Peyer's patch (tissue), 4 donors: Measurements from ENCODE around the gene RTL5. TPM values are rescaled to one million over a fixed set of nuclear protein-coding genes. Genes with fewer than 3 reads are reported as not detected.

Experiments used
- DNase-seq, 3 donors: peaks; one replicate each; pipeline ENCODE4 v3.0.0-alpha.2; 2017 to 2019
- H3K27ac ChIP-seq, 4 donors: fragments of 200-600 bp; sonication (generic); one replicate each; pipeline ENCODE4 v1.5.1; 2016 to 2019
- H3K27me3 ChIP-seq, 2 donors: fragments of 200-600 bp; sonication (generic); one replicate each; pipeline ENCODE4 v1.5.1; 2019
- H3K36me3 ChIP-seq, 3 donors: fragments of 200-600 bp; sonication (generic); one replicate each; pipeline ENCODE4 v1.5.1; 2016 to 2019
- H3K4me1 ChIP-seq, 4 donors: fragments of 200-600 bp; sonication (generic); one replicate each; pipeline ENCODE4 v1.5.1; 2016 to 2019
- H3K4me3 ChIP-seq, 4 donors: fragments of 200-600 bp; sonication (generic); 1 replicate in 3 of 4; 2 replicates in 1 of 4; pipeline ENCODE4 v1.5.1; 2016 to 2019; ENCODE audit warnings: mild to moderate bottlenecking in 1 of 4
- H3K9me3 ChIP-seq, 4 donors: fragments of 200-600 bp; sonication (generic); one replicate each; pipeline ENCODE4 v1.5.1; 2016 to 2019; ENCODE audit warnings: mild to moderate bottlenecking in 1 of 4
- POLR2A ChIP-seq, 2 donors: fragments of 450-650 bp; IDR thresholded peaks; one replicate each; pipeline ENCODE4 v1.5.1; 2017; ENCODE audit warnings: antibody characterized with exemption in 2 of 2, mild to moderate bottlenecking in 2 of 2, moderate library complexity in 2 of 2
- total RNA-seq, 4 donors: library from RNA; depleted of rRNA; stranded (reverse); fragments of >200 nt; gene quantifications; one replicate each; pipeline ENCODE4 v1.1.0, GENCODE V29; 2016
- TF ChIP-seq, protein P1 (sequence below), 6 experiments: fragments of 450-650 bp in 4 of 6; fragments of 200-600 bp in 2 of 6; sonication (generic) in 1 of 6; IDR thresholded peaks; one replicate each; pipeline ENCODE4 v1.5.1; 2017 to 2019; ENCODE audit warnings: antibody characterized with exemption in 6 of 6, mild to moderate bottlenecking in 3 of 6, moderate library complexity in 1 of 6

RTL5 gene
- total RNA-seq, 4 donors from 2014 or later, result 0.18 to 1.7 (median 1.4) TPM

DNA sequence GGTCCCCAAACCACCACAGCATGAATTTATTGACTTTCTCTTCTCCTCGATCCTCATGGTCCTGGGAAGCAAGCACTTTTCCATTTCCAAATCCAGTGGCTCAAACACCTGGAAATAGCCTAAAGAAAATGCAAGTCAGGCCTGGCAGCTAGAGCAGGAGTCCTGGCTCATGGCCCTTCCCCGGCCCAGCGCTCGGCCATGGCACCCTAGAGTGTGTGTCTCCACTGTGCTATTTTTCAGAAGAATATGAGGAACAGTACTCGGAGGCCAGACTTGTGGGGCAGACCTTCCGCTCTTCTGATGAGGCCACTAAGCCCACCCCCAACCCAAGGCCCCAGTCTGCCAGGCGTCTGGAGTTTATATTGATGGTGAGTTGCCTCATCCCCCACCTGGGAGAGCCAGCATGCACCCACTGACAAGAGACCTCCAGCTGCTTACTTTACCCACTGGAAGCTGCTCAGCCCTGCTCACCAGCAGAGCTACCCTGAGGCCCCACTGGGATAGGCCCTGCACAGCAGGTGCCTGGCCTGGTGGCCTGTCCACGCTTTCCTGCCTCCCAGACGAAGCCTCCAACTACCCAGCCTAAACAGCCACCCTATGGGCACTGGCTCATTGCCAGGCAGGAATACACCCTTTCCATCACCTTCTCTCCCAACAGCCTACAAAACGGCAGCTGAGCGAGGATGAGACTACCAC is 2.3 kb upstream of the RTL5 start:
- H3K27ac ChIP-seq, result no peak overlapping the region
- no peaks in the 10 kb centered on the region for H3K27me3 ChIP-seq
- H3K36me3 ChIP-seq, result no peaks in the 10 kb centered on the region
- H3K4me1 ChIP-seq, result peaks cover 0 to 5% (median 0%) of the 10 kb centered on the region in 4 donors
- no peak for DNase-seq
- TF ChIP-seq, protein P1, sequence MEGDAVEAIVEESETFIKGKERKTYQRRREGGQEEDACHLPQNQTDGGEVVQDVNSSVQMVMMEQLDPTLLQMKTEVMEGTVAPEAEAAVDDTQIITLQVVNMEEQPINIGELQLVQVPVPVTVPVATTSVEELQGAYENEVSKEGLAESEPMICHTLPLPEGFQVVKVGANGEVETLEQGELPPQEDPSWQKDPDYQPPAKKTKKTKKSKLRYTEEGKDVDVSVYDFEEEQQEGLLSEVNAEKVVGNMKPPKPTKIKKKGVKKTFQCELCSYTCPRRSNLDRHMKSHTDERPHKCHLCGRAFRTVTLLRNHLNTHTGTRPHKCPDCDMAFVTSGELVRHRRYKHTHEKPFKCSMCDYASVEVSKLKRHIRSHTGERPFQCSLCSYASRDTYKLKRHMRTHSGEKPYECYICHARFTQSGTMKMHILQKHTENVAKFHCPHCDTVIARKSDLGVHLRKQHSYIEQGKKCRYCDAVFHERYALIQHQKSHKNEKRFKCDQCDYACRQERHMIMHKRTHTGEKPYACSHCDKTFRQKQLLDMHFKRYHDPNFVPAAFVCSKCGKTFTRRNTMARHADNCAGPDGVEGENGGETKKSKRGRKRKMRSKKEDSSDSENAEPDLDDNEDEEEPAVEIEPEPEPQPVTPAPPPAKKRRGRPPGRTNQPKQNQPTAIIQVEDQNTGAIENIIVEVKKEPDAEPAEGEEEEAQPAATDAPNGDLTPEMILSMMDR (IDR thresholded peaks at IDR 0.05), result no peak
- TF ChIP-seq POLR2A (IDR thresholded peaks at IDR 0.05), result no peak
- no peaks in the 10 kb centered on the region for H3K9me3 ChIP-seq
- H3K4me3 ChIP-seq, result no peak overlapping the region

GRCh38 chrX:72132456-72132855 is 741 bp upstream of the RTL5 start:
- TF ChIP-seq, protein P1 (IDR thresholded peaks at IDR 0.05), result no peak
- TF ChIP-seq POLR2A (IDR thresholded peaks at IDR 0.05), result no peak
- Histone ChIP-seq H3K36me3 (no peaks in the 10 kb centered on the region), H3K27me3 (no peaks in the 10 kb centered on the region), H3K9me3 (no peaks in the 10 kb centered on the region), H3K4me1 (peaks cover 0 to 5% (median 0%) of the 10 kb centered on the region in 4 donors), H3K27ac (peak overlapping the region in 3 of 4 donors; percentile 8 to 72 (median 53)), H3K4me3 (peak overlapping the region in 1 of 4 donors; percentile 53)
- no peak for DNase-seq

DNA sequence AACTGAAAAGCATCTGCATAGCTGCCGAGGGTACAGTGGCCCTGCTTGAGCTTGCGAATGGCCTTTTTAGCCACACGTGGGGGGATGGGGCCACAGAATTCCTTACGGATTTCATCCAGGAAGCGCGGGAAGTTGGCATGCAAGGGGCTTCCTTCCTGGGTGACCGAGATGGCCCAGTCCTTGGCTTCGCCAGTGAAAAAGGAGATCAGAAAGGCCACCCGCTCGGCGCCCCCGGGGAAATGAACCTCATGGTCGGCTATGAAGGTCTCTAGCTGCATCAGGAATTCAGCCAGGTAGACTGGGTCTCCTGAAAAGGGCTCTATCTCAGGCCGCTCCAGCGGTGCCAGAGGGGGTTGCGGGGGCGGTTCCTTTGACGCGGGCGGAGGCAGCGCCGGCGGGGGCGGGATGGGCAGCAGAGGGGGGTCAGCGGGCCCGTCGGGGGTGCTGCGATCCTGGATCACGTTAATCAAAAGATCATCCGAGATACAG is 909 bp downstream of the RTL5 start:
- Histone ChIP-seq H3K27me3 (no peaks in the 10 kb centered on the region), H3K27ac (peak overlapping the region in 1 of 4 donors; percentile 72), H3K4me1 (peaks cover 0 to 5% (median 2%) of the 10 kb centered on the region in 4 donors), H3K36me3 (no peaks in the 10 kb centered on the region), H3K4me3 (peak overlapping the region; percentile 34 to 57 (median 50)), H3K9me3 (no peaks in the 10 kb centered on the region)
- DNase-seq, result no peak
- TF ChIP-seq, protein P1 (IDR thresholded peaks at IDR 0.05), result no peak
- TF ChIP-seq POLR2A (IDR thresholded peaks at IDR 0.05), result no peak

DNA sequence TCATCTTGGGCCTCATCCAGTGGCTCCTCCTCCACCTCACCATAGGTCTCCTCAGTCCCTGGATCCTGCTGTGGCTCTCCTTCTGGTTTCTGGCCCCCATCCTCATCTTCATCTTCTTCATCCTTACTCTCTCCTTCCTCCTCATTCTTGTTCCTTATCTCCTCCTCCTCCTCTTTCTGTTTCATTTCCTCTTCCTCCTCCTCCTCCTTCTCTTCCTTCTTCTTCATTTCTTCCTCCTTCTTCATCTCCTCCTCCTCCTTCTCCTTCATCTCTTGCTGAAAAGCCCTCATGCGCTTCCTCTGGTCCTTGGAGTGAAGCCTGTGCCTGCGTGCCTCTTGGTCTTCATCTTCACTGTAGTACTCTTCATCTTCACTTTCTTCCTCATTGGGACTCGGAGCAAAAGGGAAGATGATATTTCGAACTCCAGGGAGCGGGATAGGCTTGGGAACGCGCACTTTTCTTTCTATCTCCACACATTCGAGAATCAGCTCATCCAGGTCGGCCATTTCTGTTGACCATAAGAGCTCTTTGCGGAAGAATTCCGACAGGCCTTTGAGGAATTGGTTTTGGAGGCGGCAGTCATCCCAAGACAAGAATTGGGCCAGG is 1.5 kb downstream of the RTL5 start:
- TF ChIP-seq POLR2A (IDR thresholded peaks at IDR 0.05), result no peak
- TF ChIP-seq, protein P1 (IDR thresholded peaks at IDR 0.05), result no peak
- H3K27ac ChIP-seq, result no peak overlapping the region
- H3K36me3 ChIP-seq, result no peaks in the 10 kb centered on the region
- DNase-seq, result no peak
- no peaks in the 10 kb centered on the region for H3K27me3 ChIP-seq
- no peaks in the 10 kb centered on the region for H3K9me3 ChIP-seq
- H3K4me1 ChIP-seq, result peaks cover 0 to 5% (median 2%) of the 10 kb centered on the region in 4 donors
- H3K4me3 ChIP-seq, result no peak overlapping the region

DNA sequence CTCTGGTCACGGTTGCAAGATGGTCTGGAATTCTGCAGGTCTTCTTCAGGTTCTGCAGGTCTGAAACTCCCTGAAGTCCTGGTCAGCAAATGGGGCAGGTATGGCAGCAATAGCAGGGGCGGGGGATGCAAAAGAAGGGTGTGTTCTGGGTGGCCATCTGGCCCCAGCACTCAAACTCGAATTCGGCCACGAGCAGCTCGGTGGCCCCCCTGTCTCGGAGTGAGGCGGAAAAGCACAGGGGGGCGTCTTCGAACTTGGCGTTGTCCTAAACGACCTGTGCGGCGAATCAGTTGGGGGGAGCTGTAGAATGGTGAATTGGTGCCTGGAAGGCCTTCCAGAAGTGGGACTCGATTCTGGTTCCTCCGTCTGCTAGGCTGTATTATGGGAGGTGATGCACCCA is 2.1 kb downstream of the RTL5 start:
- TF ChIP-seq, protein P1 (IDR thresholded peaks at IDR 0.05), result no peak
- TF ChIP-seq POLR2A (IDR thresholded peaks at IDR 0.05), result no peak
- Histone ChIP-seq H3K4me1 (peaks cover 0 to 5% (median 2%) of the 10 kb centered on the region in 4 donors), H3K36me3 (no peaks in the 10 kb centered on the region), H3K4me3 (no peak overlapping the region), H3K9me3 (no peaks in the 10 kb centered on the region), H3K27me3 (no peaks in the 10 kb centered on the region), H3K27ac (no peak overlapping the region)
- no peak for DNase-seq
